ENCODE data around the gene PTGES2.
"Not testable (repeated sequence)": the region's sequence is repeated elsewhere in the genome, so short reads cannot be mapped to it uniquely, and the experiment has no call there.

The PTGES2 gene

DNA sequence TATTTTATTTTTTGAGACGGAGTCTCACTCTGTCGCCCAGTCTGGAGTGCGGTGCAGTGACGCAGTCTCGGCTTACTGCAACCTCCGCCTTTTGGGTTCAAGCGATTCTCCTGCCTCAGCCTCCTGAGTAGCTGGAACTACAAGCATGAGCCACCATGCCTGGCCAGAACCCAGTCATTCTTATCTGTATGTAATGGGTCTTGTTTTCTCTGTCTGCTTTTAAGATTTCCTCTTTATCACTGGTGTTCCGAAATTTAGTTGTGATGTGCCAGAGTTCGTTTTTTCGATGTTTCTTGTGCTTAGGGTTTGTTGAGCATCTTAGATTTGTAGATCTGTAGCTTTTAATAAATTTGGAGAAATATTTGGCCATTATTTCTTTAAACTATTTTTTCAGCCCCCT lies 40.3 kb downstream of the PTGES2 start:
- no peak for DNase-seq (ENCODE audit: low read depth)

- no peak for DNase-seq (ENCODE audit: low read depth)
These were observed 41.6 kb downstream of the PTGES2 start for GRCh38 chr9:128085943-128086342.

GRCh38 chr9:128084746-128085145 lies 42.8 kb downstream of the PTGES2 start:
- DNase-seq (ENCODE audit: low read depth), result no peak

GRCh38 chr9:128082151-128082550 lies 45.4 kb downstream of the PTGES2 start:
- no peak for DNase-seq (ENCODE audit: low read depth)

DNA sequence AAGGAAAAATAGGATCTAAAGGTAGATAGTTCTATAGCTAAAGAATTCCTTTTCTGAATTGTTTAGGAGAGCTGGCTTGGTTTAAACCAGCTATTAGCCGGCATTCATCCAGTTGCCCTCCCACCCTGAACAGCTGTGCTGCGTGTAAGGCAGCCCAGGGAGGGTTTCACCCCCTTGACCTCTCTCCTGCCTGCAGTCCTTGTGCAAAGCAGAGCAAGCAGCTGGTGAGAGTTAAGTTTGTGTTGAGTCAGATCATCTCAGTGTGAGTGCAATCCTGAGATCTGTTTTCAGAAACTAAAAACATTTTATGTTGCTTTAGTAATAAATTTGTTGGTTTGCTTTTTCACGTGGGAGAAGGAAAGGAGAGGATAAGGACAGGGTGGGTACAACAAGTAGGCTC lies 46.5 kb downstream of the PTGES2 start:
- DNase-seq (ENCODE audit: low read depth), result no peak

- DNase-seq (ENCODE audit: low read depth), result no peak
These were observed 47.3 kb downstream of the PTGES2 start for GRCh38 chr9:128080206-128080605.

- no peak for DNase-seq (ENCODE audit: low read depth)
These were observed 48.8 kb downstream of the PTGES2 start for GRCh38 chr9:128078504-128079434.

GRCh38 chr9:128077847-128078503 lies 49.6 kb downstream of the PTGES2 start:
- DNase-seq (ENCODE audit: low read depth), result no peak

DNA sequence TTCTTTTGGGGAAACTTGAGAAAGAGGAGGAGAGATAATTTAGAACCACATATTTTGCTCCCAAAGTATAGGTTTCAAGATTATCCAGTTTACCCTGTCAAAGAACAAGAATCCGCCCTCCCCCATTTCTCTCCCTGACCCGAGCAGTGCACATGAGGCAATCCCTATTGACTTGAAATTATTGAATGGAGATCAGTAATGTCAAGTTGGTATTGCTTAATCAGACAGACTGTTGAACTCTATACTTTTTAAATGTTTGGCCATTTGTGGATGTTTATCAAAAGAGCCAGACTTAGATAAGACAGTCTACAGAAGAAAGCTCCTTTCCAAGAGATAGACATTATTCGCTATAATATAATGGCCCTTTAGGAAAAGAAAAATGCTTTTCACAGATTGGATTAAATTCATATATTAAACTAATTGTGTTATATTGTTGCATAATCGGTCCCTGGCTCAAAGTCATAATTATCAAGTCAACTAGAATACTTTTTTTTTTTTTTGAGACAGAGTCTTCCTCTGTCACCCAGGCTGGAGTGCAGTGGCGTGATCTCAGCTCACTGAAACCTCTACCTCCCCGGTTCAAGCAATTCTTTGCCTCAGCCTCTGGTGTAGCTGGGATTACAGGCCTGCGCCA lies 54.2 kb downstream of the PTGES2 start:
- no peak for DNase-seq (ENCODE audit: low read depth)

DNA sequence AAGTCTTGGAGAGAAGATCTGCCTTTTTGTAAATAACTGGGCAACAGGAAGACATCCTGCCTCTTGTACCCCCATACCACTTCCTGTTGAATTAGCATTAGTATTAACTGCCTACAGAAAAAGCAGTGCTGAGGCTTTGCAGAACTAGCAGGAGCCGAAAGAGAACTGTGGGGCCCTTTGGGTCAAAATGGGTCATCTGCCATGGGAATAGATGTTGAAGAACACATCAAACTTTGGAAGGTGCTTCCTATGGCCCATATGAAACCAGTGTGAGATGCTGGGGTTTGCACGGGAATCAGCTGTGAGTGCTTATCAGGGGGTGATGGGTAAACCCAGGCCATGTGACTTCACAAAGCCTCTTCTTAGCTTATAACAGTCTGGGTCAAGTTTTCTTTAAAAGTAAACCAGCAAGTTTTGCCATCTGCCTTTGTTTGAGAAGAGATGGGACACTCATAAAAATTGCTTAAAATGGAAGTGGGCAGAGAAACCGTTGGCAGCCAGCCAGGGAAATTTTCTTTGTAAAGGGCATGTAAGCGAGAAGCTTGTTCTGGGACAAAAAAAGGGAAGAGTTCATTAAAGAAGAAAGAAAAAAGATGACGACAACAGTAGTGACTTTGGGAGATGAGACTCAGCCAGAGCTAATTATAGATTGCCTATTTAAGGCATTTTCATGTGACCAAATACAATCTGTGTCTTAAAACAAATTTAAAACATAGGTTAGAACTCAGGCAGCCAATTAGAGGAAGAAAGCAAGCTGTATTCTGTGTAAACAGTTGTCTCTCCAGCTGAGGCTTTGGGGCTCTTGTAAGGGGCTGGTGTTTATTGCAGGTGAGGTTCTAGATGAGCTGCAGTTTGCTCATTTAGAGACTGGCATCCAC lies 55.1 kb downstream of the PTGES2 start:
- no peak for DNase-seq (ENCODE audit: low read depth)

DNA sequence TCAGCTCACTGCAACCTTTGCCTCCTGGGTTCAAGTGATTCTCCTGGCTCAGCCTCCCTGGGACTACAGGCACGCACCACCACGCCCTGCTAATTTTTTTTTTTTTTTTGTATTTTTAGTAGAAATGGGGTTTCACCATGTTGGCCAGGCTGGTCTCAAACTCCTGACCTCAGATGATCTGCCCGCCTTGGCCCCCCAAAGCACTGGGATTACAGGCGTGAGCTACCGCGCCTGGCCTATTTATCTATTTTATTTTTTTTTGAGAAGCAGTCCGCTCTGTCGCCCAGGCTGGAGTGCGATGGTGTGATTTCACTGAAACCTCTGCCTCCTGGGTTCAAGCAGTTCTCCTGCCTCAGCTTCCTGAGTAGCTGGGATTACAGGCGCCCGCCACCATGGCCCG lies 56.1 kb downstream of the PTGES2 start:
- DNase-seq (ENCODE audit: low read depth), result not testable (repeated sequence)

DNA sequence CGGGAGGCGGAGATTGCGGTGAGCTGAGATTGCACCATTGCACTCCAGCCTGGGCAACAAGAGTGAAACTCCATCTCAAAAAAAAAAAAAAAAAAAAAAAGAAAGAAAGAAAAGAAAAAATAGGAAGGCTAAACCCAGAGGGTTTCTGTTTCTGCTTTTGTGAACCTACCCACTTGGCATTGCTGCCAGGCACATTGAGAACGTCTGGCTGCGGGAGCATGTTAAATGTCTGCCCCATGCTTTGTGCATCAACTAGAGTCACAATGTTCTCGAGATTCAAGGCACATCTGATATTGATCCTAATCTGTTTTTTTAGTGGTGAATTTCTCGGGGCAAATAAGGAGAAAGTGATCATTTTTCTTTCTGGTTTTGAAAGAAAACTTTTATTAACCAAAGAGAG lies 56.7 kb downstream of the PTGES2 start:
- no peak for DNase-seq (ENCODE audit: low read depth)
